Inflammatory macrophage treated with lipopolysaccharide for 1 hour (primary cell): ENCODE data around the gene PLCD1.

Experiments used
- DNase-seq, 2 donors: peaks; one replicate each; pipeline ENCODE4 v3.0.0-alpha.2; 2020 to 2022

The PLCD1 gene

DNA sequence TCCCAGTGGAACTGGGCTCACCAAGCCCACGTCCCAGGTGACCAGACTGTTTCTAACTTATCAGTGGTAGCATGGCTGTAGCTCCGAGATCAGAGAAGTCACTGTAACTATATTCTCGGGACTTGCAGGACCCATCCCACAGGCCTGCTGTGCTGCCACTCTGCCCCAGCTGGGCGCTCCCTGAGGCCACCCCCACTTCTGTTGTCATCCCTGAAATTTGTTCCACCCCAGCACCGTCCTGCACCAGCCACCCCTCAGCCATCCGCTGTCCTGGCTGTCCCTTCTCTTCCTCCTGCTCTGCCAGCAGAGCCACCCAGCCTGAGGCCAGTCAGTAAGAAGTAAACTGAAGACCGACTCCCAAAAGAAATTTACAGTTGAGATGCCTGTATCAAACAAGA, 71.9 kb downstream of the PLCD1 start:
- no peak for DNase-seq
